ENCODE results near the gene FAM163B.

Gene FAM163B

DNA sequence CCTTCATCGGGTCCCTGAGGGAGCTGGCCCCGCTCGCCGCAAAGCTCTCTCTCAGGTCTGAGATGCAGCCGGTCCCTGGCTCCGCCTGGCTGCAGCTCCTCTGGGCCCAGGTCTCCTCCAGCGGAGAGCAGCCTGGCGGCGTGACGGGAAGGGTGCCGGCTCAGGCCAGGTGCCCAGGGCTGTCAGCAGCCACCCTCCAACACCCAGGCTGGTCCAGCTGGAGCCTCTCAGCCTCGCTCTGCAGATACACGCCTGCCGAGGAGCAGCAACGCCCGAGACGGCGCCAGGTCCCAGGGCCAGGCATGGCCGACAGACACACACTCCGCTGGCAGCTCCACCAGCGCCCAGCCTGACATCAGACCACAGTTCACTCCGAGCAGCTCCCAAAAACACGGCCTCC, 25.6 kb downstream of the FAM163B start:
- Histone ChIP-seq H3K27me3 (ENCODE audit: insufficient read depth, poor library complexity, severe bottlenecking) (peaks cover 28% of the 10 kb centered on the region), H3K9me3 (ENCODE audit: severe bottlenecking) (no peaks in the 10 kb centered on the region), H3K36me3 (ENCODE audit: low read depth) (no peaks in the 10 kb centered on the region), H3K4me1 (ENCODE audit: insufficient read depth, poor library complexity, severe bottlenecking) (no peaks in the 10 kb centered on the region), H3K4me3 (ENCODE audit: severe bottlenecking) (no peak overlapping the region), H3K27ac (ENCODE audit: poor library complexity, severe bottlenecking) (no peak overlapping the region)
- DNase-seq (ENCODE audit: low spot score): no peak
- TF ChIP-seq, protein P1, sequence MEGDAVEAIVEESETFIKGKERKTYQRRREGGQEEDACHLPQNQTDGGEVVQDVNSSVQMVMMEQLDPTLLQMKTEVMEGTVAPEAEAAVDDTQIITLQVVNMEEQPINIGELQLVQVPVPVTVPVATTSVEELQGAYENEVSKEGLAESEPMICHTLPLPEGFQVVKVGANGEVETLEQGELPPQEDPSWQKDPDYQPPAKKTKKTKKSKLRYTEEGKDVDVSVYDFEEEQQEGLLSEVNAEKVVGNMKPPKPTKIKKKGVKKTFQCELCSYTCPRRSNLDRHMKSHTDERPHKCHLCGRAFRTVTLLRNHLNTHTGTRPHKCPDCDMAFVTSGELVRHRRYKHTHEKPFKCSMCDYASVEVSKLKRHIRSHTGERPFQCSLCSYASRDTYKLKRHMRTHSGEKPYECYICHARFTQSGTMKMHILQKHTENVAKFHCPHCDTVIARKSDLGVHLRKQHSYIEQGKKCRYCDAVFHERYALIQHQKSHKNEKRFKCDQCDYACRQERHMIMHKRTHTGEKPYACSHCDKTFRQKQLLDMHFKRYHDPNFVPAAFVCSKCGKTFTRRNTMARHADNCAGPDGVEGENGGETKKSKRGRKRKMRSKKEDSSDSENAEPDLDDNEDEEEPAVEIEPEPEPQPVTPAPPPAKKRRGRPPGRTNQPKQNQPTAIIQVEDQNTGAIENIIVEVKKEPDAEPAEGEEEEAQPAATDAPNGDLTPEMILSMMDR (IDR thresholded peaks at IDR 0.05; ENCODE audit: poor library complexity, severe bottlenecking): no peak
- ATAC-seq (ENCODE audit: low read depth): no peak

DNA sequence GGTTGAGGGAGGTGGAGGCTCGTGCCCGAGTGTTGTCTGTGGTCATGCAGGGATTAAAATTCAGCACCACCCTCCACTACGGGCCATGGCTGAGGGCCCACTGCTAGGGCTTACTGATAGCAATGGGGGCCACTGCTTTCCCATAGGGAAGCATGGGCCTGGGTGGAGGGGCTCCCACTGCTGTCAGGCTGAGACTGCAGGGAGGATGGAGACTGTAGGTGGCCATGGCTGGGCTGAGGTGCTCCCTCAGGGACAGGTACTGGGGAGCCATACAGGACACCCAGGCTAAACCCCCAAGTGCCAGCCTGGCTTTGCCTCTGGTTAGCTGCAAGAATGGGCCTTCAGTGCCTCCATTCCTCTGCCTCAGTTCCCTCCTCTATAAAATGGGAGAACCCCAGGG, 26.1 kb downstream of the FAM163B start:
- DNase-seq (ENCODE audit: low spot score) (no peak), ATAC-seq (ENCODE audit: low read depth) (no peak)
- Histone ChIP-seq H3K4me1 (ENCODE audit: insufficient read depth, poor library complexity, severe bottlenecking) (no peaks in the 10 kb centered on the region), H3K36me3 (ENCODE audit: low read depth) (no peaks in the 10 kb centered on the region), H3K27ac (ENCODE audit: poor library complexity, severe bottlenecking) (no peak overlapping the region), H3K27me3 (ENCODE audit: insufficient read depth, poor library complexity, severe bottlenecking) (peaks cover 28% of the 10 kb centered on the region), H3K4me3 (ENCODE audit: severe bottlenecking) (no peak overlapping the region), H3K9me3 (ENCODE audit: severe bottlenecking) (no peaks in the 10 kb centered on the region)
- TF ChIP-seq, protein P1 (IDR thresholded peaks at IDR 0.05; ENCODE audit: poor library complexity, severe bottlenecking): no peak

DNA sequence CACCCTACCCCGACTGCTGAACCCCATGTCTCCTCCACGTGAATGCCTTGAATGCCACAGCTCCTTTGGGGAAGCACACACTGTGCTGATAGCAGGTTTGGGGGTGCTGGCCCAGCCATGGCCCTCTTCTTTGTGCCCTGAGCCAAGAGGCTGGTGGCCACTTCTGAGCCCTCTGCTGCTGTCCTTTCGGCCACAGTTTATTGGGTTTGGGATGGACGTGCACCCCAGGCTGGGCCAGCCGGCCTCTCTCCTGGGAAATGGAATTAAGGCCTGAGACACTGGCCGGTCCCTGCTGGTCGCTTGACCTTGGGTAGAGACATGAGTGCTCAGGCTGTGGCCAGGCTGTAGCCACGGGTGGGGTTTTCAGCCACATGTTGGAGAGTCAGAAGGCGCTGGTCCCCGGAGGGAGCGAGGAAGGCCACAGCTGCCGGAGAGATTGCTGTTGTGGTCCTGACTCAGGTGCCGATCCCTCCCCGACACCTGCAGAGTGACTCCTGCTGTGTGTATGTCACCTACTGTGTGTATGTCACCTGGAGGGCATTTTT, 26.6 kb downstream of the FAM163B start:
- H3K27me3 ChIP-seq (ENCODE audit: insufficient read depth, poor library complexity, severe bottlenecking): peaks cover 29% of the 10 kb centered on the region
- no peak for DNase-seq (ENCODE audit: low spot score)
- H3K27ac ChIP-seq (ENCODE audit: poor library complexity, severe bottlenecking): no peak overlapping the region
- no peaks in the 10 kb centered on the region for H3K4me1 ChIP-seq (ENCODE audit: insufficient read depth, poor library complexity, severe bottlenecking)
- H3K9me3 ChIP-seq (ENCODE audit: severe bottlenecking): no peaks in the 10 kb centered on the region
- TF ChIP-seq, protein P1 (IDR thresholded peaks at IDR 0.05; ENCODE audit: poor library complexity, severe bottlenecking): no peak
- ATAC-seq (ENCODE audit: low read depth): no peak
- no peak overlapping the region for H3K4me3 ChIP-seq (ENCODE audit: severe bottlenecking)
- H3K36me3 ChIP-seq (ENCODE audit: low read depth): no peaks in the 10 kb centered on the region

DNA sequence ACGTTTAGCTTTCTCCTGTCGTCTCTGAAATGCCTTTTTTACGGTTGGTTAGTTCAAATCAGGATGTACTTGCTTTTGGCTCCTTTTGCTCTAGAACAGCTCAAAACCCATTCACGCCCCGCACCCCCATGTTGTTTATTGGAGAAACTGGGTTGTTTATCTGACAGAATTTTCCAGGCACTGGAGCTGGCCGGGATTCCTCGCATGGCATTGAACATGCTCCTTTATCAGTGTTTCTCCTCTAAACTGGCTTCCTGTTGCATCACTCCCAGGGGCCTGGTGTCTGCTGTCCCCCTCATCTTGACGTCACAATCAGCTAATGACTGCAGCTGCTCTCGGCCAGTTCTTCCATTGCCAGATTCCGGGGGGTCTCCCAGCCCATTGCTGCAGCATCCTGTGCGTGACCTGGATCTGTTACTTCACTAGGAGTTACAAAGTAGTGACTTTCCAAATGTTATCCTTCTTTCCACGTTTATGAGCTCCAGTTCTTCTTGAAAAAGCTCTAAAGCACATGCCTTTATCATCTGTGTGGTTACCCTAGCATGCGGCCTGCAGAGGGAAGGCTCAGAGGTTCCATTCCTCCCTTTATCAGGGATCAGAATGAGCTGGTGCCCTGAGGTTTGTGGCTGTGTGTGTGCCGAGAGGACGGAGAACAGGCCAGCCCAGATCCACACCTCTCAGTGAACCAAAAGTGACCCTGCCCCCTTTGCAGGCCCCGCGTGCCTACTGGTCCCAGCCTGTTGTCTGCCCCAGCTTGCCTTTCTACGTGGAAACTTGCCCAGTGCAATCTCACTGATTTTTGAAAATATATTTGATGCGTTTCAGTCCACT, 27.5 kb downstream of the FAM163B start:
- H3K36me3 ChIP-seq (ENCODE audit: low read depth): no peaks in the 10 kb centered on the region
- no peaks in the 10 kb centered on the region for H3K4me1 ChIP-seq (ENCODE audit: insufficient read depth, poor library complexity, severe bottlenecking)
- TF ChIP-seq, protein P1 (IDR thresholded peaks at IDR 0.05; ENCODE audit: poor library complexity, severe bottlenecking): no peak
- no peak for ATAC-seq (ENCODE audit: low read depth)
- H3K9me3 ChIP-seq (ENCODE audit: severe bottlenecking): no peaks in the 10 kb centered on the region
- no peak overlapping the region for H3K4me3 ChIP-seq (ENCODE audit: severe bottlenecking)
- DNase-seq (ENCODE audit: low spot score): no peak
- H3K27ac ChIP-seq (ENCODE audit: poor library complexity, severe bottlenecking): no peak overlapping the region
- peaks cover 32% of the 10 kb centered on the region for H3K27me3 ChIP-seq (ENCODE audit: insufficient read depth, poor library complexity, severe bottlenecking)

DNA sequence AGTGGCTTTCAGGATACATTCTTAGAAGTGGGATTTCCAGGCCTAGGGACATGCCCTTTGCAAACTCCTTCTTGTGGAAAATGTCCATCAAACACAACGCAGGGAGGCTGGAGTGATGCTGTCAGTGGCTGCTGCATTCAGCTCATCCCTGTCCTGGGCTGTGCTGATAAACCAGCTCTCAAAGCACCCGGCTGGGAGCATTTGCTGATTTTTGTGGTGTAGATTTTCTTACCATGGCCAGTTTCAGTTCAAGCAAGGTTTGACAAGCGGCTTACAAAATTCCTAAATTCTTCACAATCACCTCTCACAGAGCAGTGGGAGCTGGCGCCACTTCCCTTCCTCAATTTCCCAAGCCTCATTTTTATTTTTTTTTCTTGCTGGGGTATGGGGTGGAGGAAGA, 28.2 kb downstream of the FAM163B start:
- no peak for ATAC-seq (ENCODE audit: low read depth)

More for the DNA sequence above, 28.2 kb downstream of the FAM163B start:
- Histone ChIP-seq H3K4me3 (ENCODE audit: severe bottlenecking) (no peak overlapping the region), H3K9me3 (ENCODE audit: severe bottlenecking) (no peaks in the 10 kb centered on the region), H3K27me3 (ENCODE audit: insufficient read depth, poor library complexity, severe bottlenecking) (peaks cover 31% of the 10 kb centered on the region), H3K27ac (ENCODE audit: poor library complexity, severe bottlenecking) (no peak overlapping the region), H3K36me3 (ENCODE audit: low read depth) (no peaks in the 10 kb centered on the region), H3K4me1 (ENCODE audit: insufficient read depth, poor library complexity, severe bottlenecking) (no peaks in the 10 kb centered on the region)
- DNase-seq (ENCODE audit: low spot score): no peak
- TF ChIP-seq, protein P1 (IDR thresholded peaks at IDR 0.05; ENCODE audit: poor library complexity, severe bottlenecking): no peak

All from RWPE2 (cell line).